HepG2 (cell line): ENCODE results near the gene ZMAT2. TPM values are rescaled to one million over a fixed set of nuclear protein-coding genes. Genes with fewer than 3 reads are reported as not detected.
A peak's percentile ranks its signal among the peaks of the same experiment; 100 is the strongest.

ENCODE experiments used
- ATAC-seq: fragments of 200-7000 bp; cut with Tn5 transposase; 3 replicates; pipeline ENCODE4 v1.9.1; 2020; ENCODE audit warnings: mild to moderate bottlenecking, moderate library complexity
- BruUV-seq: library from RNA; stranded (reverse); fragments of 400-500 nt; replicated peaks from 2 replicates; lab custom pipeline; 2021; lab: Mats Ljungman, UMichigan
- CTCF ChIA-PET: fragments of 300-600 bp; formaldehyde crosslinking; extraction: SDS; loops from one replicate; lab custom pipeline; 2021; ENCODE audit warnings: low total read pairs, inconsistent platforms, low intra/inter-chr PET ratio; lab: Yijun Ruan, JAX
- POLR2A ChIA-PET: fragments of 350-600 bp; sonication (Branson Sonifier 250); formaldehyde crosslinking; loops from one replicate; lab custom pipeline; 2020; ENCODE audit warnings: antibody characterized with exemption, inconsistent platforms; lab: Yijun Ruan, JAX
- DNase-seq: peaks from one replicate; pipeline ENCODE4 v3.0.0-alpha.2; 2015; ENCODE audit warnings: low spot score
- FAIRE-seq: peaks from 3 replicates; lab custom pipeline; 2011; peaks lifted over from hg19 to GRCh38; lab: Jason Lieb, UNC
- H2AFZ ChIP-seq: one replicate; pipeline ENCODE4 v1.6.1; 2011; ENCODE audit warnings: low read length, inconsistent platforms
- H3K27ac ChIP-seq: fragments of 300-600 bp; 3 replicates; pipeline ENCODE4 v1.8.0; 2011; ENCODE audit warnings: mixed run types, mild to moderate bottlenecking, mixed read lengths, low read length, inconsistent platforms; ENCODE audit not compliant: insufficient read depth; ENCODE audit errors: extremely low read length
- H3K27me3 ChIP-seq, 2 experiments: fragments of 200-600 bp in 1 of 2; 2 replicates in 1 of 2; 3 replicates in 1 of 2; pipeline versions ENCODE4 v1.6.0 to v1.8.0; 2011; ENCODE audit warnings: low read length in 2 of 2, mild to moderate bottlenecking in 2 of 2, moderate library complexity in 2 of 2, inconsistent platforms in 1 of 2; ENCODE audit not compliant: insufficient read depth in 2 of 2, control insufficient read depth in 1 of 2
- H3K36me3 ChIP-seq, 2 experiments: fragments of 200-600 bp in 1 of 2; replicated peaks in 1 of 2; 2 replicates in 1 of 2; 3 replicates in 1 of 2; pipeline versions ENCODE4 v1.5.1 to v1.8.0; 2011; ENCODE audit warnings: low read length in 2 of 2, inconsistent platforms in 1 of 2; ENCODE audit not compliant: insufficient read depth in 2 of 2, control insufficient read depth in 1 of 2
- H3K4me1 ChIP-seq: 2 replicates; pipeline ENCODE4 v1.5.1; 2012; ENCODE audit warnings: low read length, inconsistent platforms; ENCODE audit not compliant: insufficient read depth
- H3K4me2 ChIP-seq: 2 replicates; pipeline ENCODE4 v1.6.0; 2011; ENCODE audit warnings: low read depth, low read length, inconsistent platforms
- H3K4me3 ChIP-seq, 3 experiments: fragments of 200-600 bp in 1 of 3; sonication (generic), shearing (Covaris generic) in 1 of 3; replicated peaks in 1 of 3; 2 replicates each; pipeline ENCODE4 v1.5.1; 2011 to 2016; ENCODE audit warnings: low read length in 3 of 3, inconsistent platforms in 2 of 3, low read depth in 2 of 3, mild to moderate bottlenecking in 2 of 3, control low read depth in 1 of 3, mixed read lengths in 1 of 3; ENCODE audit not compliant: insufficient read depth in 1 of 3
- H3K79me2 ChIP-seq: one replicate; pipeline ENCODE4 v1.6.1; 2011; ENCODE audit warnings: low read length, inconsistent platforms; ENCODE audit not compliant: insufficient read depth
- H3K9ac ChIP-seq: 2 replicates; pipeline ENCODE4 v1.6.0; 2011; ENCODE audit warnings: mild to moderate bottlenecking, low read depth, low read length, inconsistent platforms; ENCODE audit not compliant: insufficient read depth
- H3K9me3 ChIP-seq: 2 replicates; pipeline ENCODE4 v1.5.1; 2012; ENCODE audit warnings: mild to moderate bottlenecking, low read length
- H4K20me1 ChIP-seq: 2 replicates; pipeline ENCODE4 v1.6.0; 2011; ENCODE audit warnings: inconsistent platforms, mild to moderate bottlenecking, low read length, moderate library complexity; ENCODE audit not compliant: insufficient read depth
- GABPB1 ChIP-seq: IDR thresholded peaks from 2 replicates; pipeline ENCODE4 v1.6.1; 2016; ENCODE audit warnings: mild to moderate bottlenecking, missing genetic modification reagents, moderate library complexity, missing compliant biosample characterization
- HIVEP1 ChIP-seq: sonication (generic); formaldehyde crosslinking; IDR thresholded peaks from 2 replicates; pipeline ENCODE4 v1.4.0; 2020; ENCODE audit warnings: mild to moderate bottlenecking, missing genetic modification reagents
- HNRNPUL1 ChIP-seq: fragments of 200-400 bp; formaldehyde crosslinking; IDR thresholded peaks from 2 replicates; pipeline ENCODE4 v1.6.1; 2017; ENCODE audit warnings: low read depth, mild to moderate bottlenecking, low read length, moderate library complexity
- JUND ChIP-seq: sonication (generic); formaldehyde crosslinking; IDR thresholded peaks from 2 replicates; pipeline ENCODE4 v1.8.0; 2022; ENCODE audit warnings: mild to moderate bottlenecking, missing genetic modification reagents
- KAT7 ChIP-seq: IDR thresholded peaks from 2 replicates; pipeline ENCODE4 v1.6.1; 2018; ENCODE audit warnings: borderline replicate concordance, missing compliant biosample characterization
- KDM3A ChIP-seq: IDR thresholded peaks from 2 replicates; pipeline ENCODE4 v1.6.1; 2018; ENCODE audit warnings: low read depth, missing compliant biosample characterization
- MED1 ChIP-seq: sonication (generic); formaldehyde crosslinking; IDR thresholded peaks from 2 replicates; pipeline ENCODE4 v1.4.0; 2020; ENCODE audit warnings: missing genetic modification reagents
- MED8 ChIP-seq: sonication (generic); formaldehyde crosslinking; IDR thresholded peaks from 2 replicates; pipeline ENCODE4 v1.8.1; 2023; ENCODE audit warnings: mild to moderate bottlenecking, missing genetic modification reagents; ENCODE audit not compliant: insufficient replicate concordance
- MTA3 ChIP-seq: sonication (generic); formaldehyde crosslinking; IDR thresholded peaks from 2 replicates; pipeline ENCODE4 v1.4.0; 2020; ENCODE audit warnings: missing genetic modification reagents
- NFYB ChIP-seq: sonication (generic); formaldehyde crosslinking; IDR thresholded peaks from 2 replicates; pipeline ENCODE4 v1.4.0; 2020; ENCODE audit warnings: missing genetic modification reagents
- YEATS4 ChIP-seq: sonication (generic); formaldehyde crosslinking; IDR thresholded peaks from 2 replicates; pipeline ENCODE4 v1.4.0; 2020; ENCODE audit warnings: missing genetic modification reagents, borderline replicate concordance
- ZMYM4 ChIP-seq: sonication (generic); formaldehyde crosslinking; IDR thresholded peaks from 2 replicates; pipeline ENCODE4 v1.8.1; 2023; ENCODE audit warnings: mild to moderate bottlenecking, missing genetic modification reagents
- ZNF232 ChIP-seq: sonication (generic); formaldehyde crosslinking; IDR thresholded peaks from 2 replicates; pipeline ENCODE4 v1.4.0; 2020; ENCODE audit warnings: missing genetic modification reagents, borderline replicate concordance
- ZNF33A ChIP-seq: sonication (generic); formaldehyde crosslinking; IDR thresholded peaks from 2 replicates; pipeline ENCODE4 v1.5.1; 2020; ENCODE audit warnings: missing genetic modification reagents, mild to moderate bottlenecking, moderate library complexity, borderline replicate concordance
- ZNF367 ChIP-seq: sonication (generic); formaldehyde crosslinking; IDR thresholded peaks from 2 replicates; pipeline ENCODE4 v1.4.0; 2020; ENCODE audit warnings: missing genetic modification reagents, borderline replicate concordance
- ZNF549 ChIP-seq: sonication (generic); formaldehyde crosslinking; IDR thresholded peaks from 2 replicates; pipeline ENCODE4 v1.5.0; 2020; ENCODE audit warnings: missing genetic modification reagents
- ZNF749 ChIP-seq: sonication (generic); formaldehyde crosslinking; IDR thresholded peaks from 2 replicates; pipeline ENCODE4 v1.8.0; 2022; ENCODE audit warnings: mild to moderate bottlenecking, missing genetic modification reagents, moderate library complexity, borderline replicate concordance
- ZNF83 ChIP-seq: sonication (generic); formaldehyde crosslinking; IDR thresholded peaks from 2 replicates; pipeline ENCODE4 v1.4.0; 2020; ENCODE audit warnings: missing genetic modification reagents, mild to moderate bottlenecking, borderline replicate concordance
- WGBS: methylation state at CpG from one replicate; pipeline ENCODE4 v1.1.6; 2017; ENCODE audit warnings: low lambda C conversion rate; 5-methylcytosine and 5-hydroxymethylcytosine counted together
- in situ Hi-C: cut with HindIII; loops from 2 replicates; pipeline ENCODE4 v1.10.0; 2017; ENCODE audit warnings: low pct_unique_long_range_greater_than_20kb; ENCODE audit not compliant: extremely low pct_ligation_motif_present
- intact Hi-C: fragments of 100-400 bp; cut with micrococcal nuclease; formaldehyde crosslinking; loops from one replicate; pipeline ENCODE4 v1.10.0; 2022; ENCODE audit not compliant: unreplicated experiment
- polyA plus RNA-seq, 8 experiments: library from polyadenylated mRNA; depleted of rRNA in 3 of 8; stranded (reverse) in 7 of 8; unstranded in 1 of 8; fragments of >200 nt; fragmentation: Illumina TruSeq in 4 of 8; extraction: Trizol in 4 of 8; gene quantifications; 2 replicates each; pipeline versions ENCODE4 v1.2.1 to v1.2.3, GENCODE V29; 2011 to 2016; ENCODE audit warnings: low read depth in 4 of 8, missing spikeins in 1 of 8, mixed read lengths in 1 of 8; ENCODE audit not compliant: insufficient read depth in 1 of 8
- total RNA-seq, 5 experiments: library from RNA; depleted of rRNA; stranded (reverse); fragments of >200 nt; fragmentation: Illumina TruSeq; extraction: Trizol; gene quantifications; 2 replicates each; pipeline ENCODE4 v1.2.3, GENCODE V29; 2016; ENCODE audit warnings: low read depth in 1 of 5
- TF ChIP-seq, protein P1 (sequence below): sonication (generic); formaldehyde crosslinking; IDR thresholded peaks from 2 replicates; pipeline ENCODE4 v1.5.1; 2020; ENCODE audit warnings: missing genetic modification reagents, mild to moderate bottlenecking, borderline replicate concordance
- TF ChIP-seq, protein P2 (sequence below): sonication (generic); formaldehyde crosslinking; IDR thresholded peaks from 2 replicates; pipeline ENCODE4 v1.4.0; 2020; ENCODE audit warnings: missing genetic modification reagents, borderline replicate concordance

ZMAT2 gene
- total and polyA plus RNA-seq, 2 of the 13 experiments (the other 11 are each of a cell fraction or from before 2014, with no cell fraction given): 35.4 to 92.8 TPM

DNA sequence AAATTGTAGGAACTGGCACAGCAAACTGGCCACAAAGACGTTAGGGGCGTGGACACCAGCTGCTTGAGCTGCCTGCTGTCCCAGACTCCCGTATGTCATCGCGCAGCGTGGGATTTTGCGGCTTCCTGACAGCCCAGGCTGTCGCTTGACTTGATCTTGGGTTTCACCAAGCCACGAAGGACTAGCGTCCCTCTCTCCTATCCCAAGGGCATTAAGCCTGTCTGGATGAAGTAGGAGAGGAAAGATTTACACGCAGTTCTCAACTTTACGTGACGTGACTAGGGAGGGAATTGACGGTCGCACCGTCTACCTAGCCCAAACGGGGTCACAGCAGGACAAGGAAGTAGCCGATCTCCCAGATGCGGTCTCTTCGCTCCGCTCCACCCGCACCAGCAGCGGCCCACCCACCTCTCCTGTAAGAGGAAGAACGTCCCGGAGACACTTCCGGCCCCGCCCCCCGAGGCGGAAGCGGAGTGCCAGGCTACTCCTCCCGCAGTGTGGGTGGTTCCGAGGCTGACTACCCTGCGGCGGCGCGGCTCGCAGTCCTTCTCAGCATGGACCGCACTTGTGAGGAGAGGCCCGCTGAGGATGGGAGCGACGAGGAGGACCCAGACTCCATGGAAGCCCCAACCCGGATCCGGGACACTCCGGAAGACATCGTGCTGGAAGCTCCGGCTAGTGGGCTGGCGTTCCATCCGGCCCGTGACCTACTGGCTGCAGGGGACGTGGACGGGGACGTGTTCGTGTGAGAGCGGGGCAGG lies 35.7 kb upstream of the ZMAT2 start, which contains the start of gene WDR55:
Gene WDR55 (plus strand): TSS at position 546 of the 761 bp plus-strand sequence. CDS start 9 bp downstream, at position 555.
- under 1% methylated on average over 10 of the region's 54 CpGs for WGBS
- TSS peak; percentile 85 for BruUV-seq
- Histone ChIP-seq H3K27ac (peak within 1 kb of the TSS; percentile 76), H3K9ac (peak within 1 kb of the TSS; percentile 82), H3K4me2 (peak within 1 kb of the TSS; percentile 82), H3K36me3 (peaks cover 27 to 60% of the 10 kb centered on the region in 2 experiments; a peak in 4 of 5 replicates), H3K4me3 (peak within 1 kb of the TSS; percentile 75 to 100 (median 91)), H3K4me1 (peaks cover 28% of the 10 kb centered on the region), H3K9me3 (no peaks in the 10 kb centered on the region), H3K27me3 (no peaks in the 10 kb centered on the region; a peak in 1 of 5 replicates), H4K20me1 (no peaks in the 10 kb centered on the region), H3K79me2 (peaks cover 22% of the 10 kb centered on the region), H2AFZ (peak within 1 kb of the TSS; percentile 98)
- intact Hi-C loops (loop anchor here (1.0 kb wide), 2 partner anchors 27 to 89 kb away; partner anchors contain the start of genes HARS1 and HARS2), in situ Hi-C loops (no loop called here)
- FAIRE-seq: peak; percentile 88
- POLR2A ChIA-PET: interaction anchor here (1.0 to 4.9 kb wide), 8 partner anchors 17 to 117 kb away, joined by 3 to 48 read pairs (median 5); partner anchors contain the start of genes EIF4EBP3, HARS1, HARS2 and IK
- peak; percentile 99 for ATAC-seq
- CTCF ChIA-PET: no interaction called here
- DNase-seq: peak; percentile 90
- TF ChIP-seq NFYB (CRISPR knock-in tag) (no peak), ZNF749 (CRISPR knock-in tag) (no peak), ZMYM4 (CRISPR knock-in tag) (peak; percentile 56; the same call in 1 of the 2 replicates), HNRNPUL1 (no peak), ZNF232 (CRISPR knock-in tag) (0 out of 2 replicates have a peak, but pooled peaks have one; percentile 24), GABPB1 (CRISPR knock-in tag) (peak; percentile 98), MED8 (peak; percentile 55), ZNF367 (CRISPR knock-in tag) (no peak), YEATS4 (CRISPR knock-in tag) (peak; percentile 58), MED1 (peak; percentile 71), ZNF33A (CRISPR knock-in tag) (no peak; the same call in 1 of the 2 replicates), ZNF83 (CRISPR knock-in tag) (no peak), HIVEP1 (CRISPR knock-in tag) (peak; percentile 69), ZNF549 (CRISPR knock-in tag) (no peak), MTA3 (CRISPR knock-in tag) (no peak), KAT7 (CRISPR knock-in tag) (0 out of 2 replicates have a peak, but pooled peaks have one; percentile 34), JUND (0 out of 2 replicates have a peak, but pooled peaks have one; percentile 9), KDM3A (CRISPR knock-in tag) (peak; percentile 56; the same call in 1 of the 2 replicates)
- TF ChIP-seq, protein P1, sequence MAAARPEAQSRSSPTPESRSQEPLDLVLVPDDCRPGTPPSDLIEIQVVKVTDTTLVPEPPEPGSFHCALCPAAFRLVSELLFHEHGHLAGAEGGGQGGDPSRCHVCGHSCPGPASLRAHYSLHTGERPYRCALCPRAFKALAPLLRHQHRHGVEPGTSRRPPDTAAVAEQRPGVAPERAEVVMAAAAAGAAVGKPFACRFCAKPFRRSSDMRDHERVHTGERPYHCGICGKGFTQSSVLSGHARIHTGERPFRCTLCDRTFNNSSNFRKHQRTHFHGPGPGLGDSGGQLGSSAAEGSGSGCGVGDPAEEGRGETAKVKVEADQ (CRISPR knock-in tag): no peak
- TF ChIP-seq, protein P2, sequence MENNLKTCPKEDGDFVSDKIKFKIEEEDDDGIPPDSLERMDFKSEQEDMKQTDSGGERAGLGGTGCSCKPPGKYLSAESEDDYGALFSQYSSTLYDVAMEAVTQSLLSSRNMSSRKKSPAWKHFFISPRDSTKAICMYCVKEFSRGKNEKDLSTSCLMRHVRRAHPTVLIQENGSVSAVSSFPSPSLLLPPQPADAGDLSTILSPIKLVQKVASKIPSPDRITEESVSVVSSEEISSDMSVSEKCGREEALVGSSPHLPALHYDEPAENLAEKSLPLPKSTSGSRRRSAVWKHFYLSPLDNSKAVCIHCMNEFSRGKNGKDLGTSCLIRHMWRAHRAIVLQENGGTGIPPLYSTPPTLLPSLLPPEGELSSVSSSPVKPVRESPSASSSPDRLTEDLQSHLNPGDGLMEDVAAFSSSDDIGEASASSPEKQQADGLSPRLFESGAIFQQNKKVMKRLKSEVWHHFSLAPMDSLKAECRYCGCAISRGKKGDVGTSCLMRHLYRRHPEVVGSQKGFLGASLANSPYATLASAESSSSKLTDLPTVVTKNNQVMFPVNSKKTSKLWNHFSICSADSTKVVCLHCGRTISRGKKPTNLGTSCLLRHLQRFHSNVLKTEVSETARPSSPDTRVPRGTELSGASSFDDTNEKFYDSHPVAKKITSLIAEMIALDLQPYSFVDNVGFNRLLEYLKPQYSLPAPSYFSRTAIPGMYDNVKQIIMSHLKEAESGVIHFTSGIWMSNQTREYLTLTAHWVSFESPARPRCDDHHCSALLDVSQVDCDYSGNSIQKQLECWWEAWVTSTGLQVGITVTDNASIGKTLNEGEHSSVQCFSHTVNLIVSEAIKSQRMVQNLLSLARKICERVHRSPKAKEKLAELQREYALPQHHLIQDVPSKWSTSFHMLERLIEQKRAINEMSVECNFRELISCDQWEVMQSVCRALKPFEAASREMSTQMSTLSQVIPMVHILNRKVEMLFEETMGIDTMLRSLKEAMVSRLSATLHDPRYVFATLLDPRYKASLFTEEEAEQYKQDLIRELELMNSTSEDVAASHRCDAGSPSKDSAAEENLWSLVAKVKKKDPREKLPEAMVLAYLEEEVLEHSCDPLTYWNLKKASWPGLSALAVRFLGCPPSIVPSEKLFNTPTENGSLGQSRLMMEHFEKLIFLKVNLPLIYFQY: peak; percentile 84
